ENCODE results near the gene MEGF6. TPM values are rescaled to one million over a fixed set of nuclear protein-coding genes. Genes with fewer than 3 reads are reported as not detected.

MEGF6 gene
- total and polyA plus RNA-seq, 9 of the 15 experiments (the other 6 are each of a cell fraction or from before 2014, with no cell fraction given): 0.03 to 1.7 (median 0.24) TPM; not detected in 3

DNA sequence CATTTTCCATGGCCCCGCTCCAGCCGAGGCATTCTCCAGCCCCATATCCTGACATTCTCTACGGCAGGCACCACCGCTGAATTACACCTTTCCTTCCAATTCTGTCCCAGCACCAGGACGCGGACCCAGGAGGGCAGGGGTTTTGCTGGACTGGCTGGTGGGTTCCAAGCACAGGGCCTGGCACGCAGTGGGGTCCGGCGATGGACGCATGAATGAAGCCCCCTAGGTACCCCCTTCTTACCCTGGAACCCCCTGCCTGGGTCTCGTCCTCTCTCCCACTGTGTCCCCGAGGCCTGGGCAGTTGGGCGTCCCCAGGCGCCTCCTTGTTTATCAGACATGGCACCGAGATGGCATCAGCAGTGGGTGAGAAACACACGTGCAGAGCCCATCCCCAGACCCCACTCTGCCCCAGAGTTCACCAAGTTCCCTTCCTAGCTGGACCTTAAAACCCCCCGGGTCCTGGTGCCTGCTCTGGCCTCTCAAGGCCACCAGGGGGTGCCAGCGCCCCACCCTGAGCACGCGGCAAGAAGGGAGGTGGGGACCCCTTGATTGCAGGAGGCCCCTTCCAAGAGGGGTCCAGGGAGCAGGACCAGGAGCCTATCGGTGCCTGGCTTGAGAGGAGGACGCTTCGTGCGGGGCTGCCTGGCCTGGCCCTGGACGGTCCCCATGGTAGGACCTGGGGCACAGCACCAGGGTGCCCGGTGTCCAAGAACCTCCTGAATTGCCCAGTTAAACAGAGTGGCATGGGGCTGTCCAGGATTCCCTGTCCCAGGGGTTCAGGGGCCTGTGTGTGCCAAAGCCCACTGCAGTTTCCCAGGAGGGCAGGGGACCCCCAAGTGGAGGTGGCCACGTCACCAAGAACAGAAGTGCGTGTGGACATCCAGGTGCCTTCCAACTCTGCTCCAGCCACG, 46.1 kb downstream of the MEGF6 start (continued):
- TF ChIP-seq, protein P1, sequence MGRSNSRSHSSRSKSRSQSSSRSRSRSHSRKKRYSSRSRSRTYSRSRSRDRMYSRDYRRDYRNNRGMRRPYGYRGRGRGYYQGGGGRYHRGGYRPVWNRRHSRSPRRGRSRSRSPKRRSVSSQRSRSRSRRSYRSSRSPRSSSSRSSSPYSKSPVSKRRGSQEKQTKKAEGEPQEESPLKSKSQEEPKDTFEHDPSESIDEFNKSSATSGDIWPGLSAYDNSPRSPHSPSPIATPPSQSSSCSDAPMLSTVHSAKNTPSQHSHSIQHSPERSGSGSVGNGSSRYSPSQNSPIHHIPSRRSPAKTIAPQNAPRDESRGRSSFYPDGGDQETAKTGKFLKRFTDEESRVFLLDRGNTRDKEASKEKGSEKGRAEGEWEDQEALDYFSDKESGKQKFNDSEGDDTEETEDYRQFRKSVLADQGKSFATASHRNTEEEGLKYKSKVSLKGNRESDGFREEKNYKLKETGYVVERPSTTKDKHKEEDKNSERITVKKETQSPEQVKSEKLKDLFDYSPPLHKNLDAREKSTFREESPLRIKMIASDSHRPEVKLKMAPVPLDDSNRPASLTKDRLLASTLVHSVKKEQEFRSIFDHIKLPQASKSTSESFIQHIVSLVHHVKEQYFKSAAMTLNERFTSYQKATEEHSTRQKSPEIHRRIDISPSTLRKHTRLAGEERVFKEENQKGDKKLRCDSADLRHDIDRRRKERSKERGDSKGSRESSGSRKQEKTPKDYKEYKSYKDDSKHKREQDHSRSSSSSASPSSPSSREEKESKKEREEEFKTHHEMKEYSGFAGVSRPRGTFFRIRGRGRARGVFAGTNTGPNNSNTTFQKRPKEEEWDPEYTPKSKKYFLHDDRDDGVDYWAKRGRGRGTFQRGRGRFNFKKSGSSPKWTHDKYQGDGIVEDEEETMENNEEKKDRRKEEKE (IDR thresholded peaks at IDR 0.05; ENCODE audit: borderline replicate concordance in 1 of 2, control insufficient read depth in 1 of 2, low read depth in 2 of 2, low read length in 1 of 2): no peak
- TF ChIP-seq SMARCE1 (IDR thresholded peaks at IDR 0.05) (no peak), MYC (IDR thresholded peaks at IDR 0.05; ENCODE audit: low read depth, low read length) (0 out of 2 replicates have a peak, but pooled peaks have one; percentile 21), MYC (CRISPR knock-in tag; IDR thresholded peaks at IDR 0.05; ENCODE audit: borderline replicate concordance, low read depth) (no peak), ARID4B (CRISPR knock-in tag; IDR thresholded peaks at IDR 0.05) (0 out of 2 replicates have a peak, but pooled peaks have one; percentile 25), CC2D1A (IDR thresholded peaks at IDR 0.05) (peak; percentile 63; the same call in 1 of the 2 replicates), HDAC6 (IDR thresholded peaks at IDR 0.05; ENCODE audit: low read depth, low read length) (no peak)
- TF ChIP-seq, protein P2, sequence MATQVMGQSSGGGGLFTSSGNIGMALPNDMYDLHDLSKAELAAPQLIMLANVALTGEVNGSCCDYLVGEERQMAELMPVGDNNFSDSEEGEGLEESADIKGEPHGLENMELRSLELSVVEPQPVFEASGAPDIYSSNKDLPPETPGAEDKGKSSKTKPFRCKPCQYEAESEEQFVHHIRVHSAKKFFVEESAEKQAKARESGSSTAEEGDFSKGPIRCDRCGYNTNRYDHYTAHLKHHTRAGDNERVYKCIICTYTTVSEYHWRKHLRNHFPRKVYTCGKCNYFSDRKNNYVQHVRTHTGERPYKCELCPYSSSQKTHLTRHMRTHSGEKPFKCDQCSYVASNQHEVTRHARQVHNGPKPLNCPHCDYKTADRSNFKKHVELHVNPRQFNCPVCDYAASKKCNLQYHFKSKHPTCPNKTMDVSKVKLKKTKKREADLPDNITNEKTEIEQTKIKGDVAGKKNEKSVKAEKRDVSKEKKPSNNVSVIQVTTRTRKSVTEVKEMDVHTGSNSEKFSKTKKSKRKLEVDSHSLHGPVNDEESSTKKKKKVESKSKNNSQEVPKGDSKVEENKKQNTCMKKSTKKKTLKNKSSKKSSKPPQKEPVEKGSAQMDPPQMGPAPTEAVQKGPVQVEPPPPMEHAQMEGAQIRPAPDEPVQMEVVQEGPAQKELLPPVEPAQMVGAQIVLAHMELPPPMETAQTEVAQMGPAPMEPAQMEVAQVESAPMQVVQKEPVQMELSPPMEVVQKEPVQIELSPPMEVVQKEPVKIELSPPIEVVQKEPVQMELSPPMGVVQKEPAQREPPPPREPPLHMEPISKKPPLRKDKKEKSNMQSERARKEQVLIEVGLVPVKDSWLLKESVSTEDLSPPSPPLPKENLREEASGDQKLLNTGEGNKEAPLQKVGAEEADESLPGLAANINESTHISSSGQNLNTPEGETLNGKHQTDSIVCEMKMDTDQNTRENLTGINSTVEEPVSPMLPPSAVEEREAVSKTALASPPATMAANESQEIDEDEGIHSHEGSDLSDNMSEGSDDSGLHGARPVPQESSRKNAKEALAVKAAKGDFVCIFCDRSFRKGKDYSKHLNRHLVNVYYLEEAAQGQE (IDR thresholded peaks at IDR 0.05; ENCODE audit: borderline replicate concordance): peak; percentile 84
- TF ChIP-seq, protein P2 (CRISPR knock-in tag; IDR thresholded peaks at IDR 0.05; ENCODE audit: low read depth): no peak

All from K562 (cell line).